Spinal cord (tissue), 10 donors: ENCODE measurements around the gene TIAM2. TPM values are rescaled to one million over a fixed set of nuclear protein-coding genes. Genes with fewer than 3 reads are reported as not detected.

ENCODE experiments used
- DNase-seq, 6 donors: peaks; one replicate each; pipeline versions ENCODE4 v3.0.0 to v3.0.0-alpha.2; 2013 to 2015; ENCODE audit warnings: low spot score in 6 of 6, low read depth in 4 of 6
- H3K27ac ChIP-seq: one replicate; pipeline ENCODE4 v1.5.1; 2013; ENCODE audit warnings: low read depth, low read length, control low read depth
- H3K27me3 ChIP-seq: one replicate; pipeline ENCODE4 v1.6.1; 2013; ENCODE audit warnings: low read length; ENCODE audit not compliant: control insufficient read depth, insufficient read depth
- H3K36me3 ChIP-seq: one replicate; pipeline ENCODE4 v1.6.1; 2013; ENCODE audit warnings: low read length; ENCODE audit not compliant: control insufficient read depth, insufficient read depth
- H3K4me1 ChIP-seq: one replicate; pipeline ENCODE4 v1.6.1; 2013; ENCODE audit warnings: low read length; ENCODE audit not compliant: control insufficient read depth, insufficient read depth
- H3K4me3 ChIP-seq: one replicate; pipeline ENCODE4 v1.5.1; 2013; ENCODE audit warnings: low read depth, low read length, control low read depth
- H3K9me3 ChIP-seq: one replicate; pipeline ENCODE4 v1.6.1; 2013; ENCODE audit warnings: low read length; ENCODE audit not compliant: control insufficient read depth, insufficient read depth
- WGBS: methylation state at CpG from one replicate; pipeline ENCODE4 v1.1.5; 2013; ENCODE audit warnings: missing lambda C conversion rate; ENCODE audit not compliant: insufficient coverage; 5-methylcytosine and 5-hydroxymethylcytosine counted together
- polyA plus RNA-seq, 2 donors: library from polyadenylated mRNA; unstranded; fragments of 120-200 nt; gene quantifications; one replicate each; pipeline ENCODE4 v1.2.1, GENCODE V29; 2013; ENCODE audit not compliant: insufficient read length in 2 of 2
- total RNA-seq, 2 donors: library from RNA; depleted of rRNA in 1 of 2; stranded (reverse); fragments of 120-200 nt in 1 of 2; fragments of >200 nt in 1 of 2; gene quantifications; one replicate each; pipeline versions ENCODE4 v1.2.3 to v1.2.4, GENCODE V29; 2013 to 2014
- donor health status: healthy.

Gene TIAM2
- total and polyA plus RNA-seq, 4 donors, result 15.6 to 25.7 (median 19.5) TPM

DNA sequence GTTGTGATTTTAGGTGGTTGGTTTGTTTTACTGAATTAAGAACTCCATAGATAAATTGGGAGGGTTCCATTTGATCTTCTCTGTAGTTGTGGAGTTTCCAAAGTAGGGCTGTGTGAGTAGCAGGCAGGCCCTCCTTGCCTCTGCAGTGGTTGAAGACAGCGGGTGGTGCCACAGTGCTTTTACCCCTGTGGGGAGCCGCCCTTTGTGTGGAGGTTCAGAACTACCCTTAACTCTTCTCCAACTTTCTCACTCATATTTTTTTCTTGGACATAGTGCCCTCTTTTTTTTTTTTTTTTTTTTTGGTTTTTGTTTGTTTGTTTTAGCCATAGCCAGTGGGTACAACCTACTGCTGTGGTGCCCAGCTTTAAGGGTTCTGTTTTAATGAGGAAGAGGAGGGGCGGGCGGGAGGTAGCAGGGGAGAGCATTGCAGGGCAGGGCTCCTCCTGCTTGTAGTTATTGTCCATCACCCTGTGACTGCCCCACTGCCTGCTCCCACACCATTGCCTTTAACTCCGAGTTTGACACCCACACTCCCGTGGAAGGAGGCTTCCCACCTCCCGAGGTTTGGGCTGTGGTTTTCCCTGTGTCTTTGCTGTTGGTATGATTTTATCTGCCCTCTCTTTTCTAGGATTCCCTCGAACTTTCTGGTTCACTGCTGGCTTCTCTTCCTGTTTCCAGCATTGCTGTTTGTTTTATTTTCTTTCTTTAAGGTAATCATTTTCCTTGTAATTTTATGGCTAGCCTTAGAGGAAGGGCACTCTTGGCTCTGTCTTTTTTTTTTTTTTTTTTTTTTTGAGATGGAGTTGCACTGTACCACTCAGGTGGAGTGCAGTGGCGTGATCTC, 50.7 kb downstream of the TIAM2 start:
- Histone ChIP-seq H3K27ac (no peak overlapping the region), H3K4me3 (no peak overlapping the region), H3K4me1 (peaks cover 17% of the 10 kb centered on the region), H3K9me3 (no peaks in the 10 kb centered on the region), H3K36me3 (no peaks in the 10 kb centered on the region), H3K27me3 (no peaks in the 10 kb centered on the region)
- DNase-seq, result no peak
- 100% methylated on average over 1 of the region's 9 CpGs for WGBS

DNA sequence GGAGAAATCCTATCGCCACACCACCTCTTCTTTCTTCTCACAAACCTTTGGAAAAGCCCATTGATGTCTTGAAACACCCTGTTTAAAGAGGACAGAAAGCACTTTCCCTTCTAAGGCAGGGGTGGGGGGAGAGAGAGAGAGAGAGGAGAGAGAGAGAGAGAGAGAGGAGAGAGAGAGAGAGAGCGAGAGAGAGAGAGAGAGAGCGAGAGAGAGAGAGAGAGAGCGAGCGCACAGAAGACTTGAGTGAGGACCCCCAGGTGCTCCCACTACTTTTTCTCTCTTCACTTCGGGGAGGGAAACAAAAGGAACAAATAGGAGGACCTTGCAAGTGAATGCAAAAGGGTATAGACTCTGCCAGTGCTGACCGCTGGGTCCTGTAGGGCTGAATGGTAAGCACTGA, 52.4 kb downstream of the TIAM2 start:
- no peaks in the 10 kb centered on the region for H3K27me3 ChIP-seq
- H3K4me3 ChIP-seq, result no peak overlapping the region
- no peaks in the 10 kb centered on the region for H3K36me3 ChIP-seq
- no peak for DNase-seq
- no CpG with 5 or more reads among the region's 7 CpGs for WGBS
- no peak overlapping the region for H3K27ac ChIP-seq
- H3K4me1 ChIP-seq, result peaks cover 8% of the 10 kb centered on the region
- H3K9me3 ChIP-seq, result no peaks in the 10 kb centered on the region

DNA sequence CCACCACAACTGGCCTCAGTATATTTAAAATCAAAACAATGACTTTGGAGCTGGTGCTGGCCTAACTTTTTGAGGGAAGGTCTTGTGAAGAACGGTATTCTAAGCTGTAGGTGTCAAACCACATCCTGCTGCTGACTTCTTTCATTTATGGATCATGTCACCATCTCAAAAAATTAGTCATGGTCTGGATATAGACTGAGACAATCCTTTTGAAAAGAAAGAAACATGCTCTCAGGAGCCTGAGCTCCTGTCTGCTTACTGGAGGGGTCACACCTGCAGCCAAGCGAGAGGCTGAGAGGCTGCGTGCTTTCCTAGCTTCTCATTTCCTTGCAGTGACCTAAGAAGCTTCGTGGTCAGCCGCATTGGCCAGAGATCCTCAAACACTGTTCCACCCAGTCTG, 55.2 kb downstream of the TIAM2 start:
- no peaks in the 10 kb centered on the region for H3K36me3 ChIP-seq
- no peaks in the 10 kb centered on the region for H3K27me3 ChIP-seq
- 88% methylated on average over 4 of the region's 5 CpGs for WGBS

DNA sequence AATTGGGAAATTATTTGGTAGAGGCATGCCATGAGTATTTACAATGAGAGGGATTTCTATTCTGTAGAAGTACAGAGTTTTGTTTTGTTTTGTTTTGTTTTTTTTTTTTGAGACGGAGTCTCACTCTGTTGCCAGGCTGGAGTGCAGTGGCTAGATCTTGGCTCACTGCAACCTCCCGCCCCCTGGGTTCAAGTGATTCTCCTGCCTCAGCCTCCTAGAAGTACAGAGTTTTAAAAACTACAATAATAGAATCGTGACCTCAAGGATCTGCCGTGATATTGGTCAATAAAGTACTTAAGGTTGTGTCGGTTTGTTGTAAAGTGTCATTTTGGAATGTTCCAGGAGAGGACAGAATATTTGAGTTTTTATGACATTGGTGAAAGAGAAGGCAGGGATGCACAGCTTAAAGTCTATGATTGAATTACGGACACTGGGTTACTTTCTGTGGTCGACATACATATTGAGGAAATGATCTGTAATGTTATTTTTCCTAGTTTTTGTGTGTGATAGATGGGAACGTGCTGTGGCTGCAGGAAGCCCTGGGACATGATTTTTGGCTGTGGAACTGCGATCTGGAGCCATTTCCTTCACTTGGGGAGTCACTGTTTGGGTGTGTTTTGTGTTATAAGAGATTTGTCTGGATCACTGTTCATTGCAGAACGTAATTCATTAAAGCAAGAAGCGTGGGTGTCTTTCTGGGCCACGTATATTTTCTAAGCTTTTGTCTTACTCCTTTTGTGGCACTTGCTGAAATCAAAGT, 59.6 kb downstream of the TIAM2 start:
- H3K4me1 ChIP-seq, result no peaks in the 10 kb centered on the region
- no peaks in the 10 kb centered on the region for H3K36me3 ChIP-seq
- no peak for DNase-seq
- no peak overlapping the region for H3K4me3 ChIP-seq
- H3K27me3 ChIP-seq, result no peaks in the 10 kb centered on the region
- no peaks in the 10 kb centered on the region for H3K9me3 ChIP-seq
- no peak overlapping the region for H3K27ac ChIP-seq
- WGBS, result 50% methylated on average over 8 of the region's 12 CpGs

More for the DNA sequence above, 55.2 kb downstream of the TIAM2 start:
- Histone ChIP-seq H3K4me1 (peaks cover 2% of the 10 kb centered on the region), H3K9me3 (no peaks in the 10 kb centered on the region), H3K27ac (no peak overlapping the region), H3K4me3 (no peak overlapping the region)
- no peak for DNase-seq

DNA sequence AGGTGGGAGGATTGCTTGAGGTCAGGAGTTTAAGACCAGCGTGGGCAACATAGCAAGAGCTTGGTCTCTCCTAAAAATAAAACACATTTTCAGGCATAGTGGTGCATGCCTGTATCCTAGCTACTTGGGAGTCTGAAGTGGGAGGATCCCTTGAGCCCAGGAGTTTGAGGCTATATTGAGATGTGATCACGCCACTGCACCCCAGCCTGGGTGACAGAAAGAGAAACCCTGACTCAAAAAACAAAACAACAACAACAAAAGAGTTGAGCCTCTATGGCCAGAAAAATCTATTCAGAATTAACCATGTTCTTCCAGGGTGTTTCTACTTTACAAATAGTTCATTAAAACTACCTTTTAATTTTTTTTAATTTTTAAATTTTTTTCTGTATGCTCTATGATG, 60.6 kb downstream of the TIAM2 start:
- no peaks in the 10 kb centered on the region for H3K36me3 ChIP-seq
- H3K27ac ChIP-seq, result no peak overlapping the region
- no peaks in the 10 kb centered on the region for H3K27me3 ChIP-seq
- WGBS, result no CpG with 5 or more reads among the region's 2 CpGs
- no peaks in the 10 kb centered on the region for H3K4me1 ChIP-seq
- no peaks in the 10 kb centered on the region for H3K9me3 ChIP-seq
- no peak overlapping the region for H3K4me3 ChIP-seq
- no peak for DNase-seq

DNA sequence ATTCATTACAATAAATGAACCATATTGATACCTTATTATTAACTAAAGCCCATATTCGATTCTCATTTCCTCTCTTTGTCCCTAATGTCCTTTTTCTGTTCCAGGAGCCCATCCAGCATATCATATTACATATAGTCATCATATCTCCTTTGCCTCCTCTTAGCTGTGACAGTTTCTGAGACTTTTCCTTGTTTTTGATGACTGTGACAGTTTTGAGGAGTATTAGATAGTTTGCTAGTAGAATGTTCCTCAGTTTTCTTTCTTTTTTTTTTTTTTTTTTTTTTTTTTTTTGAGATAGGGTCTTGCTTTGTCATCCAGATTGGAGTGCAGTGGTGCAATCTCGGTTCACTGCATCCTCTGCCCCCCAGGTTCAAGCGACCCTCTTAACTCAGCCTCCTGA, 61.6 kb downstream of the TIAM2 start:
- Histone ChIP-seq H3K4me1 (no peaks in the 10 kb centered on the region), H3K4me3 (no peak overlapping the region), H3K36me3 (no peaks in the 10 kb centered on the region), H3K27me3 (no peaks in the 10 kb centered on the region), H3K9me3 (no peaks in the 10 kb centered on the region), H3K27ac (no peak overlapping the region)
- WGBS, result no CpG with 5 or more reads among the region's 3 CpGs
- DNase-seq, result no peak

DNA sequence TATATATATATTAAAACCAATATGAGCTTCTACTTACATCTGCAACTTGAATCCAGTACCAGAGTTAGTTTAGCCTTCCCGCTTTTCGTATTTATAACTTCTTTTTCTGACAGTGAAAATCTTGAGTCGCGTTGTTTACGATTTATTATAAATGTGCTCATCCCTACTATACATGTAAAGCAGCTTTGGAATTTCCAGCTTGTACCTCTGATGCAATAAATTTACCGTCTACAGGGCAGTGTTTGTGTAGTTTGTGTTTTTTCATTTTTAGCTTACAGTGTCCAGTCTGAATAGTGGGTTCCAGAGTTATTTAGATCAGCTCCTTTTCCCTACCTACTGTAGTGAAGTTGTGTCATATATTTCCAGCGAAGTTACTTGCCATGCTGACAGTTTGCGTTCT, 66.3 kb downstream of the TIAM2 start:
- H3K4me1 ChIP-seq, result no peaks in the 10 kb centered on the region
- 100% methylated on average over 2 of the region's 8 CpGs for WGBS
- H3K4me3 ChIP-seq, result no peak overlapping the region
- H3K9me3 ChIP-seq, result no peaks in the 10 kb centered on the region
- H3K27ac ChIP-seq, result no peak overlapping the region
- no peaks in the 10 kb centered on the region for H3K27me3 ChIP-seq
- DNase-seq, result no peak
- H3K36me3 ChIP-seq, result no peaks in the 10 kb centered on the region

DNA sequence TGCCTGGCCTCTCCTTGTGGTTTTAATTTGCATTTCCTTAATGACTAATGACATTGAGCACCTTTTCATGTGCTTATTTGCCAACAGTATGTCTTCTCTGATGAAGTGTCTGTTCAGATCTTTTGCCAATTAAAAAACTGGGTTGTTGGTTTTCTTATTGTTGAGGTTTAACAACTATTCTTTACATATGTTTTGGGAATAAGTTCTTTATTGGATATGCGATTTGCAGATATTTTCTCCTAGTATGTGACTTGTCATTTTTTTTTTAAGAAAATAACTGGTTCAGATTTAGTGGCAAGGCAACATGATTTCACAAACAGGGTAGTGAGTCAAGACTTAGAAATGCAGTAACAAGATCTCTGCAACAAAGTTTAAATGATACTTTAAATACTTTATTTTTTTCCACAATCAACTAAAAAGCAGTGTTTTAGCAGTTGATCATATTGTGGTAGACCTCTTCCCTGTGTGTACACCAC, 67.8 kb downstream of the TIAM2 start:
- no CpG with 5 or more reads among the region's 1 CpG for WGBS
- DNase-seq, result no peak
- H3K27ac ChIP-seq, result no peak overlapping the region

DNA sequence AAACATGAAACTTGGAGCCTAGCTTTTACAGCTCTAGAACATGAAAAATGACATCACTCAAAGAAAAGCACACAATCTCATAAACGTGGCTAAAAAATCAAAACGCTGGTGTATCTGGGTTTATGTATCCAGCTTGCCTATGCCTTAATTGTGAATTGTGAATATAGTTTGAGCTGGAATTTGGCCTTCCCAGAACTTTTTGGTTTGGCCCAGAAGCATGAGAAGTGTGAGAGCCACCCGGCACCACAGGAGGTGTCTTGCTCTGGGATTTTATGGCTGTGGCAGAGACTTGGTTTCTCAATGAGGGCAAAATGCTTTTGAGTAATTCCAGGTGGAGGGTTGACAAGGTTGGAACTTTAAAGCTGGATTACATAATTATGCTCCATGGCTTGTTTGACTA, 69.2 kb downstream of the TIAM2 start:
- no peak for DNase-seq
- H3K27ac ChIP-seq, result no peak overlapping the region
- H3K4me3 ChIP-seq, result no peak overlapping the region
- H3K9me3 ChIP-seq, result no peaks in the 10 kb centered on the region
- no peaks in the 10 kb centered on the region for H3K36me3 ChIP-seq
- no peaks in the 10 kb centered on the region for H3K27me3 ChIP-seq
- no CpG with 5 or more reads among the region's 3 CpGs for WGBS
- H3K4me1 ChIP-seq, result peaks cover 10% of the 10 kb centered on the region

More for the DNA sequence above, 67.8 kb downstream of the TIAM2 start:
- Histone ChIP-seq H3K9me3 (no peaks in the 10 kb centered on the region), H3K27me3 (no peaks in the 10 kb centered on the region), H3K36me3 (no peaks in the 10 kb centered on the region), H3K4me3 (no peak overlapping the region), H3K4me1 (peaks cover 4% of the 10 kb centered on the region)
